Hematopoietic multipotent progenitor cell (in vitro differentiated cells): ENCODE measurements around the gene IMPDH2. TPM values are rescaled to one million over a fixed set of nuclear protein-coding genes. Genes with fewer than 3 reads are reported as not detected.
A peak's percentile ranks its signal among the peaks of the same experiment; 100 is the strongest.

ENCODE experiments used
- DNase-seq, 3 donors: peaks; one replicate each; pipeline ENCODE4 v3.0.0-alpha.2; 2011 to 2015; ENCODE audit warnings: low read depth in 2 of 3, low spot score in 2 of 3
- small RNA-seq: library from RNA; depleted of rRNA; stranded (forward); fragments of <200 nt; gene quantifications from one replicate; pipeline ENCODE3, GENCODE V24; 2012
- total RNA-seq: library from RNA; depleted of rRNA; stranded (reverse); fragments of >200 nt; gene quantifications from one replicate; pipeline ENCODE4 v1.2.3, GENCODE V29; 2012

The IMPDH2 gene
- total RNA-seq, 1 donor, result 612 TPM

- no peak for DNase-seq
Measured at GRCh38 chr3:48984663-48985062, 44.5 kb downstream of the IMPDH2 start.

DNA sequence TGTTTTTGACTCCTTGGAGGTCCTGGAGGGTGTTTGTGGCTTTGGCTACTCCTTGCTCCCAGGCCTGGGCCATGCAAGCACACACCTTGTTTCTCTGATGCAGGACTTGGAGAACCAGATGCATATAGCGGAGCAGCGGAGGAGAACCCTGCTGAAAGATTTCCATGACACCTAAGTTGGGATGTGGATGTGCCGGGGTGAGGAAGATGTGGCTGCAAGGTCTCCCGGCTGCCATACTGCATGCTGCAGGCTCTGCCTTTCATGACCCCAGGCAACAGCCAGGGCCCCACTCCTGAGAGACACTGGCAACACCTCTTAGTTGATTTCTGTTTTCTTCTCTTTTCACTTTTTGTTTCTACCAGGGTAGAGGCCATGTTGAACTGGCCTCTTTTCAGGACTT lies 46.1 kb downstream of the IMPDH2 start:
- DNase-seq, result no peak

DNA sequence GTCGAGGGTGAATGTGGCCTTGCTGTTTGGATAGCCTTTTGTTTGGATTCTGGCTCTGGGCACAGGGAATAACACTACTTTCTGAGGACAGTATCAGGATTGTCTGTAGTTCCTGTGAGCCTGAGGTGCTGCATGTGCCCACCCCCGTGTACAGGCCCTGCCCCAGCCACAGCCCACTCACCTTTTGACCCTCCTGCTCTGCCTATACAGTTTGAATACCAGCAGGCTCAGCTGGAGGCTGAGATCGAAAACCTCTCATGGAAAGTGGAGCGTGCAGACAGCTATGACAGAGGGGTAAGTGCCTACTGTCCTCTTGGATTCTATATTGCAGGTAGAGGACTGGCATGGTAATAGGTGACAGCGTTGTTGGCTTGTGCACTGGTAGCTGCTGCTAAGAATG lies 46.5 kb downstream of the IMPDH2 start:
- DNase-seq, result no peak

- no peak for DNase-seq
Measured at GRCh38 chr3:48982016-48982415, 47.2 kb downstream of the IMPDH2 start.

DNA sequence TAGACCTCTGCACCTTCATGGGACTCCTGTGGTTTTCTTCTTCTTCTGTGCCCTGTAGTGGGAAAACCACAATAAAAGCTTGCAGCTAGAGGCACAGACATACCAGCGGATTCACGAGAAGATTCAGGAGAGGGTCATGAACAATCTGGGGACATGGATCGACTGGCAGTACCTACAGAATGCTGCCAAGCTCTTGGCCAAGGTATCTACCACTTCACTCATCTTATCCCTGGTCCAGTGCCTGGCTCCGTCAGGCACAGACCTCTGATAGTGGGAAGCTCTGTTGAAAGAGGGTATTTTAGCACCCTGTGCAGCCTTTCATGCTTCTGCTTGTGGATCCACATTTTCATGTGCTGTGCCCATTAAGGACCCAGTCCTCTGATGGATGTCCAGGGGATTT lies 48.9 kb downstream of the IMPDH2 start:
- DNase-seq, result no peak

DNA sequence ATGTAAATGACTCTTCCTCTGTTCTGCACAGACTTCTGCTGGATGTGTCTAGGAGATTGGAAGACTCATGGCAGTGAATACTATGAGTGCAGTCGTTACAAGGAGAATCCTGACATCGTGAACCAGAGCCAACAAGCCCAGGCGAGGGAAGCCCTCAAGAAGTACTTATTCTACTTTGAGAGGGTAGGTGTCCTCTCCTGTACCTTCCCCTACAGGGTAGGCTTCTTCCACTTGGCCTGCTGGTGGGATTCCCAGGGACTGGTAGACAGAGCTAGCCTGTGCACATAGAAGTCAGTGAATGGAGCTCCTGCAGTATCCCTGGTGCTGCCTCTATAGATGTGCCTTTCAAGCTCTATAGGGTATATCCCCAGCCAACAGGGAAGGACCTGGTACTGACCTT lies 49.7 kb downstream of the IMPDH2 start:
- DNase-seq, result no peak

Small RNAs within 50 kb of the gene (small RNA-seq; reads per million reads assigned to genes)
- gene MIR191, result 36,688 reads per million, percentile 100 among the genes with 10 or more reads in this experiment
- 1,416 reads per million, percentile 99 among the genes with 10 or more reads in this experiment for gene MIR425

Other genes with a start within 250 kb of the IMPDH2 start
- 20.5 TPM for gene PRKAR2A, start 181.5 kb downstream of the IMPDH2 start, total RNA-seq
- 25.6 TPM for gene SLC25A20, start 130.5 kb downstream of the IMPDH2 start, total RNA-seq
- 71.4 TPM for gene ARIH2, start 110.6 kb downstream of the IMPDH2 start, total RNA-seq
- gene P4HTM, start 39.2 kb downstream of the IMPDH2 start, total RNA-seq, result 59.0 TPM
- 344 TPM for gene WDR6, start 22.0 kb downstream of the IMPDH2 start, total RNA-seq
- gene DALRD3, start 10.8 kb downstream of the IMPDH2 start, total RNA-seq, result 83.7 TPM
- 145 TPM for gene NDUFAF3, start 7.3 kb downstream of the IMPDH2 start, total RNA-seq
- 127 TPM for gene QRICH1, start 64.7 kb upstream of the IMPDH2 start, total RNA-seq
- gene QARS1, start 75.4 kb upstream of the IMPDH2 start, total RNA-seq, result 1,148 TPM
- gene USP19, start 91.4 kb upstream of the IMPDH2 start, total RNA-seq, result 75.4 TPM
- 78.9 TPM for gene LAMB2, start 103.7 kb upstream of the IMPDH2 start, total RNA-seq
- 61.4 TPM for gene CCDC71, start 136.9 kb upstream of the IMPDH2 start, total RNA-seq
- gene KLHDC8B, start 142.2 kb upstream of the IMPDH2 start, total RNA-seq, result 27.5 TPM
- 3.2 TPM for gene C3orf62, start 247.8 kb upstream of the IMPDH2 start, total RNA-seq